H1 (cell line): Measurements from ENCODE around the gene DOK3. TPM values are rescaled to one million over a fixed set of nuclear protein-coding genes. Genes with fewer than 3 reads are reported as not detected.

Experiments
- CTBP2 ChIP-seq: IDR thresholded peaks from 2 replicates; pipeline ENCODE4 v1.7.0; 2011; ENCODE audit warnings: borderline replicate concordance, mild to moderate bottlenecking, moderate library complexity, mixed read lengths, low read length; ENCODE audit not compliant: insufficient read depth, insufficient read length
- EP300 ChIP-seq, 2 experiments: IDR thresholded peaks; 1 replicate in 1 of 2; 2 replicates in 1 of 2; pipeline ENCODE4 v1.6.1; 2011 to 2012; ENCODE audit warnings: low read depth in 2 of 2, low read length in 2 of 2, mild to moderate bottlenecking in 2 of 2, borderline replicate concordance in 1 of 2, inconsistent platforms in 1 of 2, moderate library complexity in 1 of 2
- PHF8 ChIP-seq: fragments of 200-600 bp; sonication (generic); conservative IDR thresholded peaks from 2 replicates; pipeline ENCODE4 v1.7.1; 2012; ENCODE audit warnings: low read depth, mild to moderate bottlenecking, inconsistent platforms, low read length, moderate library complexity
- SAP30 ChIP-seq: fragments of 300-600 bp; sonication (generic); IDR thresholded peaks from 2 replicates; pipeline ENCODE4 v1.7.1; 2012; ENCODE audit warnings: low read length, moderate library complexity, mild to moderate bottlenecking, inconsistent platforms; ENCODE audit not compliant: insufficient read depth, insufficient replicate concordance
- SIRT6 ChIP-seq: IDR thresholded peaks from one replicate; pipeline ENCODE4 v1.7.1; 2012; ENCODE audit warnings: low read length, inconsistent platforms
- TAF7 ChIP-seq: optimal IDR thresholded peaks from 2 replicates; pipeline ENCODE3; 2011; ENCODE audit warnings: low read depth, mild to moderate bottlenecking, inconsistent platforms, low read length, moderate library complexity, borderline replicate concordance
- polyA plus RNA-seq, 7 experiments: library from polyadenylated mRNA; depleted of rRNA in 3 of 7; stranded (reverse) in 5 of 7; unstranded in 2 of 7; fragments of >200 nt in 5 of 7; fragments of 200-250 nt in 2 of 7; gene quantifications; 1 replicate in 5 of 7; 2 replicates in 1 of 7; 4 replicates in 1 of 7; pipeline versions ENCODE4 v1.2.1 to v1.2.3, GENCODE V29; 2011 to 2013; ENCODE audit warnings: missing spikeins in 2 of 7, mixed read lengths in 2 of 7
- total RNA-seq: library from RNA; stranded (reverse); fragmentation: NEBNext Ultra II Directional; extraction: Animal tissue kit (Norgen Biotek cat#: 25700); gene quantifications from 2 replicates; pipeline ENCODE4 v1.2.1, GENCODE V29; 2021
- TF ChIP-seq, protein P1 (sequence below): fragments of 300-600 bp; sonication (generic); IDR thresholded peaks from 2 replicates; pipeline ENCODE4 v1.7.1; 2012; ENCODE audit warnings: low read length, moderate library complexity, mild to moderate bottlenecking, inconsistent platforms; ENCODE audit not compliant: insufficient replicate concordance

DOK3 gene
- total and polyA plus RNA-seq, 2 of the 8 experiments (the other 6 are each of a cell fraction or from before 2014, with no cell fraction given) = 4.2 to 6.4 TPM

DNA sequence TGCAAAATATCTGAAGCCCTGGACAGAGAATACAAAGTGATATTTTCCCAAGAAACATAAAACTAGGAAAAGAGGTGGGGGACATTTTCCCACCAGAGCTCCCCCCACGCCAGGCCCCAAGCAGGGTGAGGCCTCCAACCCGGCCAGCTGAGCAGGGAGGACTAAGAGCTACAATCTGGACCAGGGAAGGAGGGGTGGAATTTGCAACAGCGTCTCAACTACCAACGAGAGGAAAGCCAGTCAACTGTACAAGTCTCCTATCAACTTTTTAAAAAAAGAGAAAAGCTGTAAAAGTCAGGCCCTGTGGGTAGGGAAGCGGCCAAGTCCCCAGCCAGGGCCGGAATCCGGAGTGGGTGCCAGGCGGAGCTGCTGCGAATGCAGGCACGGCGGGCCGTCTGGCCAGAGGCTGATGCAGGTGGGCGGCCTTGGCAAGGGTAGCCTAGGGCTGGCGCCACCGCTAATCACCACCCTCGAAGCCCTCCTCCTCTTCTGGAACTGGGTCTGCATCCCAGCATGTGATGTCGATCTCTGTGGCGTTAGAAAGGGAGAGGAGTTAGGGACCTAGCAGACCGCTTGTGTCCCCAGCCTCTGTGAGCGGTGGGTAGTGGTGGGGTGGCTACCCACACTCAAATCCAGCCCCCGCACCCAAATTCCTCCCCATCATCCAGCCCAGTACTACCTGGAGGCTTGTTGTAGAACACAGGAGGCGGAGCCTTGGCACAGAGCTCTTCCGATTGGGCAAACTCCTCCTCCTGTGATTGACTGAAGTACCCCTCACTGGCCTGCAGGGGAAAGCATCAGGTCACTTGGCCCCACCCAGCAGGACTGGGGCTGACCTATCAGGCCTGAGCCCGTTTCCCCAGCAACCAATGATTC lies 52.4 kb downstream of the DOK3 start (continued):
- no peak for TF ChIP-seq SAP30
- TF ChIP-seq TAF7 = no peak
- no peak for TF ChIP-seq SIRT6
- TF ChIP-seq, protein P1, sequence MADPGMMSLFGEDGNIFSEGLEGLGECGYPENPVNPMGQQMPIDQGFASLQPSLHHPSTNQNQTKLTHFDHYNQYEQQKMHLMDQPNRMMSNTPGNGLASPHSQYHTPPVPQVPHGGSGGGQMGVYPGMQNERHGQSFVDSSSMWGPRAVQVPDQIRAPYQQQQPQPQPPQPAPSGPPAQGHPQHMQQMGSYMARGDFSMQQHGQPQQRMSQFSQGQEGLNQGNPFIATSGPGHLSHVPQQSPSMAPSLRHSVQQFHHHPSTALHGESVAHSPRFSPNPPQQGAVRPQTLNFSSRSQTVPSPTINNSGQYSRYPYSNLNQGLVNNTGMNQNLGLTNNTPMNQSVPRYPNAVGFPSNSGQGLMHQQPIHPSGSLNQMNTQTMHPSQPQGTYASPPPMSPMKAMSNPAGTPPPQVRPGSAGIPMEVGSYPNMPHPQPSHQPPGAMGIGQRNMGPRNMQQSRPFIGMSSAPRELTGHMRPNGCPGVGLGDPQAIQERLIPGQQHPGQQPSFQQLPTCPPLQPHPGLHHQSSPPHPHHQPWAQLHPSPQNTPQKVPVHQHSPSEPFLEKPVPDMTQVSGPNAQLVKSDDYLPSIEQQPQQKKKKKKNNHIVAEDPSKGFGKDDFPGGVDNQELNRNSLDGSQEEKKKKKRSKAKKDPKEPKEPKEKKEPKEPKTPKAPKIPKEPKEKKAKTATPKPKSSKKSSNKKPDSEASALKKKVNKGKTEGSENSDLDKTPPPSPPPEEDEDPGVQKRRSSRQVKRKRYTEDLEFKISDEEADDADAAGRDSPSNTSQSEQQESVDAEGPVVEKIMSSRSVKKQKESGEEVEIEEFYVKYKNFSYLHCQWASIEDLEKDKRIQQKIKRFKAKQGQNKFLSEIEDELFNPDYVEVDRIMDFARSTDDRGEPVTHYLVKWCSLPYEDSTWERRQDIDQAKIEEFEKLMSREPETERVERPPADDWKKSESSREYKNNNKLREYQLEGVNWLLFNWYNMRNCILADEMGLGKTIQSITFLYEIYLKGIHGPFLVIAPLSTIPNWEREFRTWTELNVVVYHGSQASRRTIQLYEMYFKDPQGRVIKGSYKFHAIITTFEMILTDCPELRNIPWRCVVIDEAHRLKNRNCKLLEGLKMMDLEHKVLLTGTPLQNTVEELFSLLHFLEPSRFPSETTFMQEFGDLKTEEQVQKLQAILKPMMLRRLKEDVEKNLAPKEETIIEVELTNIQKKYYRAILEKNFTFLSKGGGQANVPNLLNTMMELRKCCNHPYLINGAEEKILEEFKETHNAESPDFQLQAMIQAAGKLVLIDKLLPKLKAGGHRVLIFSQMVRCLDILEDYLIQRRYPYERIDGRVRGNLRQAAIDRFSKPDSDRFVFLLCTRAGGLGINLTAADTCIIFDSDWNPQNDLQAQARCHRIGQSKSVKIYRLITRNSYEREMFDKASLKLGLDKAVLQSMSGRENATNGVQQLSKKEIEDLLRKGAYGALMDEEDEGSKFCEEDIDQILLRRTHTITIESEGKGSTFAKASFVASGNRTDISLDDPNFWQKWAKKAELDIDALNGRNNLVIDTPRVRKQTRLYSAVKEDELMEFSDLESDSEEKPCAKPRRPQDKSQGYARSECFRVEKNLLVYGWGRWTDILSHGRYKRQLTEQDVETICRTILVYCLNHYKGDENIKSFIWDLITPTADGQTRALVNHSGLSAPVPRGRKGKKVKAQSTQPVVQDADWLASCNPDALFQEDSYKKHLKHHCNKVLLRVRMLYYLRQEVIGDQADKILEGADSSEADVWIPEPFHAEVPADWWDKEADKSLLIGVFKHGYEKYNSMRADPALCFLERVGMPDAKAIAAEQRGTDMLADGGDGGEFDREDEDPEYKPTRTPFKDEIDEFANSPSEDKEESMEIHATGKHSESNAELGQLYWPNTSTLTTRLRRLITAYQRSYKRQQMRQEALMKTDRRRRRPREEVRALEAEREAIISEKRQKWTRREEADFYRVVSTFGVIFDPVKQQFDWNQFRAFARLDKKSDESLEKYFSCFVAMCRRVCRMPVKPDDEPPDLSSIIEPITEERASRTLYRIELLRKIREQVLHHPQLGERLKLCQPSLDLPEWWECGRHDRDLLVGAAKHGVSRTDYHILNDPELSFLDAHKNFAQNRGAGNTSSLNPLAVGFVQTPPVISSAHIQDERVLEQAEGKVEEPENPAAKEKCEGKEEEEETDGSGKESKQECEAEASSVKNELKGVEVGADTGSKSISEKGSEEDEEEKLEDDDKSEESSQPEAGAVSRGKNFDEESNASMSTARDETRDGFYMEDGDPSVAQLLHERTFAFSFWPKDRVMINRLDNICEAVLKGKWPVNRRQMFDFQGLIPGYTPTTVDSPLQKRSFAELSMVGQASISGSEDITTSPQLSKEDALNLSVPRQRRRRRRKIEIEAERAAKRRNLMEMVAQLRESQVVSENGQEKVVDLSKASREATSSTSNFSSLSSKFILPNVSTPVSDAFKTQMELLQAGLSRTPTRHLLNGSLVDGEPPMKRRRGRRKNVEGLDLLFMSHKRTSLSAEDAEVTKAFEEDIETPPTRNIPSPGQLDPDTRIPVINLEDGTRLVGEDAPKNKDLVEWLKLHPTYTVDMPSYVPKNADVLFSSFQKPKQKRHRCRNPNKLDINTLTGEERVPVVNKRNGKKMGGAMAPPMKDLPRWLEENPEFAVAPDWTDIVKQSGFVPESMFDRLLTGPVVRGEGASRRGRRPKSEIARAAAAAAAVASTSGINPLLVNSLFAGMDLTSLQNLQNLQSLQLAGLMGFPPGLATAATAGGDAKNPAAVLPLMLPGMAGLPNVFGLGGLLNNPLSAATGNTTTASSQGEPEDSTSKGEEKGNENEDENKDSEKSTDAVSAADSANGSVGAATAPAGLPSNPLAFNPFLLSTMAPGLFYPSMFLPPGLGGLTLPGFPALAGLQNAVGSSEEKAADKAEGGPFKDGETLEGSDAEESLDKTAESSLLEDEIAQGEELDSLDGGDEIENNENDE = no peak
- no peak for TF ChIP-seq PHF8
- no peak for TF ChIP-seq CTBP2
- no peak for TF ChIP-seq EP300 (IDR thresholded peaks at IDR 0.05; ENCODE audit: borderline replicate concordance in 1 of 2, low read depth in 2 of 2, low read length in 2 of 2)
